ENCODE measurements around the gene TERT. TPM values are rescaled to one million over a fixed set of nuclear protein-coding genes. Genes with fewer than 3 reads are reported as not detected.

TERT gene
- total RNA-seq, 4 donors from 2014 or later, result not detected

DNA sequence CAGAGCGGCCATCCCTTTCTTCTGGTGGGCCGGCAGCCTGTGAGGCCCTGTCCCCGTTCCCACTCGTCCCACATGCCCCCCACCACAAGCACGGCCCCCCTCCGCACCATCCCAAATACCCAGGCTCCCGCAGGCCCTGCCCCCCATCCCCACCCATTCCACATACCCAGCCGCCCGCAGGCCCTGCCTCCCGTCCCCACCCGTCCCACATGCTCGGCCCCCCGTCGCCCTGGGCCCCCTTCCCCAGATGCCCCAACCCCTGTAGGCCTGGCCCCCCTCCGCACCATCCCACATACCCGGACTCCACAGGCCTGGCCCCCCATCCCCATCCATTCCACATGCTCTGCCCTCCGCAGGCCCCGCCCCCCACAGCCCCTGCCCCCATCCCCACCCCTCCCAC lies 82.0 kb downstream of the TERT start:
- Histone ChIP-seq H3K4me1 (no peaks in the 10 kb centered on the region), H3K9me3 (no peaks in the 10 kb centered on the region), H3K36me3 (no peaks in the 10 kb centered on the region), H3K4me3 (no peak overlapping the region), H3K27me3 (peaks cover 32% of the 10 kb centered on the region), H3K27ac (no peak overlapping the region)
- 82% methylated on average over 18 of the region's 18 CpGs for WGBS
- no peak for DNase-seq (ENCODE audit: low spot score in 2 of 2)
- no peak for TF ChIP-seq EP300 (IDR thresholded peaks at IDR 0.05)

- Histone ChIP-seq H3K27ac (no peak overlapping the region), H3K27me3 (peaks cover 34% of the 10 kb centered on the region), H3K4me3 (no peak overlapping the region), H3K36me3 (no peaks in the 10 kb centered on the region), H3K9me3 (no peaks in the 10 kb centered on the region), H3K4me1 (no peaks in the 10 kb centered on the region)
- no peak for DNase-seq (ENCODE audit: low spot score in 2 of 2)
- no peak for TF ChIP-seq EP300 (IDR thresholded peaks at IDR 0.05)
- no peak for TF ChIP-seq POLR2AphosphoS5 (IDR thresholded peaks at IDR 0.05)
- TF ChIP-seq, protein P1, sequence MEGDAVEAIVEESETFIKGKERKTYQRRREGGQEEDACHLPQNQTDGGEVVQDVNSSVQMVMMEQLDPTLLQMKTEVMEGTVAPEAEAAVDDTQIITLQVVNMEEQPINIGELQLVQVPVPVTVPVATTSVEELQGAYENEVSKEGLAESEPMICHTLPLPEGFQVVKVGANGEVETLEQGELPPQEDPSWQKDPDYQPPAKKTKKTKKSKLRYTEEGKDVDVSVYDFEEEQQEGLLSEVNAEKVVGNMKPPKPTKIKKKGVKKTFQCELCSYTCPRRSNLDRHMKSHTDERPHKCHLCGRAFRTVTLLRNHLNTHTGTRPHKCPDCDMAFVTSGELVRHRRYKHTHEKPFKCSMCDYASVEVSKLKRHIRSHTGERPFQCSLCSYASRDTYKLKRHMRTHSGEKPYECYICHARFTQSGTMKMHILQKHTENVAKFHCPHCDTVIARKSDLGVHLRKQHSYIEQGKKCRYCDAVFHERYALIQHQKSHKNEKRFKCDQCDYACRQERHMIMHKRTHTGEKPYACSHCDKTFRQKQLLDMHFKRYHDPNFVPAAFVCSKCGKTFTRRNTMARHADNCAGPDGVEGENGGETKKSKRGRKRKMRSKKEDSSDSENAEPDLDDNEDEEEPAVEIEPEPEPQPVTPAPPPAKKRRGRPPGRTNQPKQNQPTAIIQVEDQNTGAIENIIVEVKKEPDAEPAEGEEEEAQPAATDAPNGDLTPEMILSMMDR (IDR thresholded peaks at IDR 0.05), result no peak
- TF ChIP-seq POLR2A (IDR thresholded peaks at IDR 0.05), result no peak
- 86% methylated on average over 6 of the region's 20 CpGs for WGBS
Measured at GRCh38 chr5:1212271-1212670, 82.6 kb downstream of the TERT start.

DNA sequence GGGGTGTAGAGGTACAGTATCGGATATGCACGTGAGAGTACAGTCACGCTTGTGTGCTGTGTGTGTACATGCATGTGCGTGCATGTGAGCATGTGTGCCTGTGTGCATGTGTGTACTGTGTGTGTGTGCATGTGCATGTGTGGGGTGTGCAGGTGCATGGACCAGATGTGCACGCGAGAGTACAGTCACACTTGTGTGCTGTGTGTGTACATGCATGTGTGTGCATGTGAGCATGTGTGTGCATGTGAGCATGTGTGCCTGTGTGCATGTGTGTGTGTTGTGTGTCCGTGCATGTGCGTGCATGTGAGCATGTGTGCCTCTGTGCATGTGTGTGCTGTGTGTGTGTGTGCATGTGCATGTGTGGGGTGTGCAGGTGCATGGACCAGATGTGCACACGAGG lies 83.2 kb downstream of the TERT start:
- 94% methylated on average over 9 of the region's 9 CpGs for WGBS

DNA sequence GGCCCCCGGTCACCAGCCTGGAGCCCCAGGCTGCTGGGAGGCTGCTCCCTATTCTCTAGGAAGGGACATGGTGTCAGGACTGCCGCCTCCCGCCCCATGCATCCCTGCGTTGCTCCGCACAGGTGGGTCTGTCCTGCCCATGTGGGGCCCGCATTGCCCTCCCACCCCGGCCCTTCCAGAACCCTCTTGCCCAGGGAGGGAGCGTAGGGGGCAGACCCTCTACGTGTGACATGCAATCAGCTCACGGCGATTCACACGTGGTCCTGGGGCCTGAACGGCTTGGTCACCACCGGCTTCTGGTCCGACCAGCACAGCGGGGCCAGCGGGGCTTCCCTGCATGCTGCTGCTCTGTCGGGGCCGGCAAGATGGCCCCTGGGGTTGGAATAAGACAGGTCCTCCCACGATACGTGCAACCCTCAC lies 84.0 kb downstream of the TERT start:
- Histone ChIP-seq H3K9me3 (no peaks in the 10 kb centered on the region), H3K36me3 (no peaks in the 10 kb centered on the region), H3K27me3 (peaks cover 43% of the 10 kb centered on the region), H3K27ac (no peak overlapping the region), H3K4me1 (no peaks in the 10 kb centered on the region), H3K4me3 (no peak overlapping the region)
- DNase-seq (ENCODE audit: low spot score in 2 of 2), result no peak
- TF ChIP-seq POLR2A (IDR thresholded peaks at IDR 0.05) (no peak), POLR2AphosphoS5 (IDR thresholded peaks at IDR 0.05) (no peak), EP300 (IDR thresholded peaks at IDR 0.05) (no peak)
- TF ChIP-seq, protein P1 (IDR thresholded peaks at IDR 0.05), result no peak
- WGBS, result 51% methylated on average over 5 of the region's 21 CpGs

More for the DNA sequence above, 83.2 kb downstream of the TERT start:
- no peaks in the 10 kb centered on the region for H3K9me3 ChIP-seq
- no peaks in the 10 kb centered on the region for H3K36me3 ChIP-seq
- no peak for DNase-seq (ENCODE audit: low spot score in 2 of 2)
- TF ChIP-seq EP300 (IDR thresholded peaks at IDR 0.05) (no peak), POLR2AphosphoS5 (IDR thresholded peaks at IDR 0.05) (no peak), POLR2A (IDR thresholded peaks at IDR 0.05) (no peak)
- TF ChIP-seq, protein P1 (IDR thresholded peaks at IDR 0.05), result no peak
- no peak overlapping the region for H3K27ac ChIP-seq
- no peaks in the 10 kb centered on the region for H3K4me1 ChIP-seq
- H3K4me3 ChIP-seq, result no peak overlapping the region
- peaks cover 37% of the 10 kb centered on the region for H3K27me3 ChIP-seq

GRCh38 chr5:1209896-1210776 lies 84.7 kb downstream of the TERT start:
- no peak overlapping the region for H3K27ac ChIP-seq
- no peaks in the 10 kb centered on the region for H3K36me3 ChIP-seq
- H3K9me3 ChIP-seq, result no peaks in the 10 kb centered on the region
- no peak for DNase-seq (ENCODE audit: low spot score in 2 of 2)
- peaks cover 50% of the 10 kb centered on the region for H3K27me3 ChIP-seq
- H3K4me3 ChIP-seq, result no peak overlapping the region
- 62% methylated on average over 10 of the region's 21 CpGs for WGBS
- TF ChIP-seq EP300 (IDR thresholded peaks at IDR 0.05), result no peak
- no peak for TF ChIP-seq POLR2AphosphoS5 (IDR thresholded peaks at IDR 0.05)
- TF ChIP-seq, protein P1 (IDR thresholded peaks at IDR 0.05), result no peak
- TF ChIP-seq POLR2A (IDR thresholded peaks at IDR 0.05), result no peak
- no peaks in the 10 kb centered on the region for H3K4me1 ChIP-seq
